ENCODE measurements around the gene KCNS3.

KCNS3 gene

GRCh38 chr2:17899871-17900270 is 21.4 kb downstream of the KCNS3 start:
- ATAC-seq = no peak
- TF ChIP-seq OSR1 (CRISPR knock-in tag; IDR thresholded peaks at IDR 0.05) (no peak), ZFP30 (CRISPR knock-in tag; IDR thresholded peaks at IDR 0.05) (no peak), SNAI2 (CRISPR knock-in tag; IDR thresholded peaks at IDR 0.05) (no peak), ZNF70 (CRISPR knock-in tag; IDR thresholded peaks at IDR 0.05) (no peak), TCF4 (CRISPR knock-in tag; IDR thresholded peaks at IDR 0.05; ENCODE audit: borderline replicate concordance) (no peak), ARNTL (CRISPR knock-in tag; IDR thresholded peaks at IDR 0.05; ENCODE audit: borderline replicate concordance, low read depth) (no peak), POU6F1 (CRISPR knock-in tag; IDR thresholded peaks at IDR 0.05; ENCODE audit: borderline replicate concordance, low read depth) (no peak), ESRRG (CRISPR knock-in tag; IDR thresholded peaks at IDR 0.05) (no peak), ZC3H10 (CRISPR knock-in tag; IDR thresholded peaks at IDR 0.05) (no peak), ZNF565 (CRISPR knock-in tag; conservative IDR thresholded peaks at IDR 0.05; ENCODE audit: low read depth) (no peak), ISL1 (CRISPR knock-in tag; IDR thresholded peaks at IDR 0.05) (no peak), ZFP3 (CRISPR knock-in tag; IDR thresholded peaks at IDR 0.05) (no peak), BACH2 (CRISPR knock-in tag; IDR thresholded peaks at IDR 0.05; ENCODE audit: borderline replicate concordance) (no peak)

DNA sequence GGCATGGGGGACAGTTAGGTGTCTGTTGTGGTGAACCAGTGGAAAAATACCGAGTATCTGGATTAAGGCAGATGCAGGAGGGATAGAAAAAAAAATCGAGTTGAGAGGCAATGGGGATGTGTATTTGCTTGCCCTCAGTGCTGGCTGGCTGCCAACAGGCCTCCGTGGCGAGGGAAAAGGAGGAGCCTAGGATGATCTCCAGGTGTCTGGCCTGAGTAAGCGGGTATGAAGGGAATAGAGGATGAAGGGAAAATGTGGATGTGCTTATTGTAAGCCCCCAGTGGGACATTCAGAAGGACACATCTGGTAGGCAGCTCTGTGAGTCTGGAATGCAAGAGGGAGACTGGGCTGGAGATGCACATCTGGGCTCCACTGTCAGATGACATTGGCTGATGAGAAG is 22.8 kb downstream of the KCNS3 start:
- ATAC-seq = no peak
- no peak for TF ChIP-seq PPARA (CRISPR knock-in tag; IDR thresholded peaks at IDR 0.05; ENCODE audit: borderline replicate concordance)

DNA sequence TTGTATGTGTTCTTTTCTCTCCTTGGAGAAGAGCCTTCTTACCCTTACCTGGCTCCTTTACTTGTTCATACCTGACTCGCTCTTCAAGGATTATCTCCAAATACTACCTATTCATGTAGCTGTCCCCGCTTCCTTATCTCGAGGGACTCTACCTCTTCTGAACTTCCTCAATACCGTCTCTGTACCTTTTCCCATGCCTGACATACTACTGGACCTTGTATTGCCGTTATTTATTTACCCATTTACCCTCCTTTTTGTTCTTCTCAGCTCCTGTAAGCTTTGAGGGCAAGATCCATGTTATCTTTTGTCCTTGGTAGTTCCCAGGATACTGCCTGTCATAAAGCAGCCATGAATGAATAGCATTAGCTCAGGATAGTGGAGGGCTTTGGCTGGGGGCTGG is 32.5 kb downstream of the KCNS3 start:
- no peak for ATAC-seq
- TF ChIP-seq CSRNP3 (CRISPR knock-in tag; IDR thresholded peaks at IDR 0.05) = no peak

GRCh38 chr2:17911491-17912260 is 33.2 kb downstream of the KCNS3 start:
- TF ChIP-seq ZFP30 (CRISPR knock-in tag; IDR thresholded peaks at IDR 0.05) (no peak), ISL1 (CRISPR knock-in tag; IDR thresholded peaks at IDR 0.05) (no peak)
- ATAC-seq = no peak

GRCh38 chr2:17912266-17912691 is 33.8 kb downstream of the KCNS3 start:
- ATAC-seq = no peak
- no peak for TF ChIP-seq TOX (CRISPR knock-in tag; IDR thresholded peaks at IDR 0.05; ENCODE audit: borderline replicate concordance)

- no peak for TF ChIP-seq BACH2 (CRISPR knock-in tag; IDR thresholded peaks at IDR 0.05; ENCODE audit: borderline replicate concordance)
- TF ChIP-seq, protein P1, sequence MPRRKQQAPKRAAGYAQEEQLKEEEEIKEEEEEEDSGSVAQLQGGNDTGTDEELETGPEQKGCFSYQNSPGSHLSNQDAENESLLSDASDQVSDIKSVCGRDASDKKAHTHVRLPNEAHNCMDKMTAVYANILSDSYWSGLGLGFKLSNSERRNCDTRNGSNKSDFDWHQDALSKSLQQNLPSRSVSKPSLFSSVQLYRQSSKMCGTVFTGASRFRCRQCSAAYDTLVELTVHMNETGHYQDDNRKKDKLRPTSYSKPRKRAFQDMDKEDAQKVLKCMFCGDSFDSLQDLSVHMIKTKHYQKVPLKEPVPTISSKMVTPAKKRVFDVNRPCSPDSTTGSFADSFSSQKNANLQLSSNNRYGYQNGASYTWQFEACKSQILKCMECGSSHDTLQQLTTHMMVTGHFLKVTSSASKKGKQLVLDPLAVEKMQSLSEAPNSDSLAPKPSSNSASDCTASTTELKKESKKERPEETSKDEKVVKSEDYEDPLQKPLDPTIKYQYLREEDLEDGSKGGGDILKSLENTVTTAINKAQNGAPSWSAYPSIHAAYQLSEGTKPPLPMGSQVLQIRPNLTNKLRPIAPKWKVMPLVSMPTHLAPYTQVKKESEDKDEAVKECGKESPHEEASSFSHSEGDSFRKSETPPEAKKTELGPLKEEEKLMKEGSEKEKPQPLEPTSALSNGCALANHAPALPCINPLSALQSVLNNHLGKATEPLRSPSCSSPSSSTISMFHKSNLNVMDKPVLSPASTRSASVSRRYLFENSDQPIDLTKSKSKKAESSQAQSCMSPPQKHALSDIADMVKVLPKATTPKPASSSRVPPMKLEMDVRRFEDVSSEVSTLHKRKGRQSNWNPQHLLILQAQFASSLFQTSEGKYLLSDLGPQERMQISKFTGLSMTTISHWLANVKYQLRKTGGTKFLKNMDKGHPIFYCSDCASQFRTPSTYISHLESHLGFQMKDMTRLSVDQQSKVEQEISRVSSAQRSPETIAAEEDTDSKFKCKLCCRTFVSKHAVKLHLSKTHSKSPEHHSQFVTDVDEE (CRISPR knock-in tag; IDR thresholded peaks at IDR 0.05) = no peak
- TF ChIP-seq ZNF70 (CRISPR knock-in tag; IDR thresholded peaks at IDR 0.05) = no peak
- TF ChIP-seq SNAI2 (CRISPR knock-in tag; IDR thresholded peaks at IDR 0.05) = no peak
- no peak for TF ChIP-seq ZNF565 (CRISPR knock-in tag; conservative IDR thresholded peaks at IDR 0.05; ENCODE audit: low read depth)
- TF ChIP-seq TCF4 (CRISPR knock-in tag; IDR thresholded peaks at IDR 0.05; ENCODE audit: borderline replicate concordance) = no peak
- TF ChIP-seq CSRNP3 (CRISPR knock-in tag; IDR thresholded peaks at IDR 0.05) = no peak
- ATAC-seq = no peak
Measured at GRCh38 chr2:17915099-17915498, 36.6 kb downstream of the KCNS3 start.

Measured in SK-N-SH treated with all-trans-retinoic acid at 6 μM for 48 hours (cell line).